ENCODE data around the gene ATP23. TPM values are rescaled to one million over a fixed set of nuclear protein-coding genes. Genes with fewer than 3 reads are reported as not detected.

Gene ATP23
- total and polyA plus RNA-seq, 10 of the 15 experiments (the other 5 are each of a cell fraction or from before 2014, with no cell fraction given) = 1.6 to 28.1 (median 15.1) TPM

- TF ChIP-seq BCLAF1 (IDR thresholded peaks at IDR 0.05) = no peak
- no peak for TF ChIP-seq POLR2A (IDR thresholded peaks at IDR 0.05; ENCODE audit: low read depth, low read length)
- TF ChIP-seq SPI1 (IDR thresholded peaks at IDR 0.05; ENCODE audit: borderline replicate concordance, insufficient read depth, low read depth, low read length) = no peak
- TF ChIP-seq EED (IDR thresholded peaks at IDR 0.05; ENCODE audit: low read depth) = no peak
- TF ChIP-seq, protein P1, sequence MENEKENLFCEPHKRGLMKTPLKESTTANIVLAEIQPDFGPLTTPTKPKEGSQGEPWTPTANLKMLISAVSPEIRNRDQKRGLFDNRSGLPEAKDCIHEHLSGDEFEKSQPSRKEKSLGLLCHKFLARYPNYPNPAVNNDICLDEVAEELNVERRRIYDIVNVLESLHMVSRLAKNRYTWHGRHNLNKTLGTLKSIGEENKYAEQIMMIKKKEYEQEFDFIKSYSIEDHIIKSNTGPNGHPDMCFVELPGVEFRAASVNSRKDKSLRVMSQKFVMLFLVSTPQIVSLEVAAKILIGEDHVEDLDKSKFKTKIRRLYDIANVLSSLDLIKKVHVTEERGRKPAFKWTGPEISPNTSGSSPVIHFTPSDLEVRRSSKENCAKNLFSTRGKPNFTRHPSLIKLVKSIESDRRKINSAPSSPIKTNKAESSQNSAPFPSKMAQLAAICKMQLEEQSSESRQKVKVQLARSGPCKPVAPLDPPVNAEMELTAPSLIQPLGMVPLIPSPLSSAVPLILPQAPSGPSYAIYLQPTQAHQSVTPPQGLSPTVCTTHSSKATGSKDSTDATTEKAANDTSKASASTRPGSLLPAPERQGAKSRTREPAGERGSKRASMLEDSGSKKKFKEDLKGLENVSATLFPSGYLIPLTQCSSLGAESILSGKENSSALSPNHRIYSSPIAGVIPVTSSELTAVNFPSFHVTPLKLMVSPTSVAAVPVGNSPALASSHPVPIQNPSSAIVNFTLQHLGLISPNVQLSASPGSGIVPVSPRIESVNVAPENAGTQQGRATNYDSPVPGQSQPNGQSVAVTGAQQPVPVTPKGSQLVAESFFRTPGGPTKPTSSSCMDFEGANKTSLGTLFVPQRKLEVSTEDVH (IDR thresholded peaks at IDR 0.05; ENCODE audit: low read depth, partially characterized antibody) = no peak
- TF ChIP-seq, protein P2, sequence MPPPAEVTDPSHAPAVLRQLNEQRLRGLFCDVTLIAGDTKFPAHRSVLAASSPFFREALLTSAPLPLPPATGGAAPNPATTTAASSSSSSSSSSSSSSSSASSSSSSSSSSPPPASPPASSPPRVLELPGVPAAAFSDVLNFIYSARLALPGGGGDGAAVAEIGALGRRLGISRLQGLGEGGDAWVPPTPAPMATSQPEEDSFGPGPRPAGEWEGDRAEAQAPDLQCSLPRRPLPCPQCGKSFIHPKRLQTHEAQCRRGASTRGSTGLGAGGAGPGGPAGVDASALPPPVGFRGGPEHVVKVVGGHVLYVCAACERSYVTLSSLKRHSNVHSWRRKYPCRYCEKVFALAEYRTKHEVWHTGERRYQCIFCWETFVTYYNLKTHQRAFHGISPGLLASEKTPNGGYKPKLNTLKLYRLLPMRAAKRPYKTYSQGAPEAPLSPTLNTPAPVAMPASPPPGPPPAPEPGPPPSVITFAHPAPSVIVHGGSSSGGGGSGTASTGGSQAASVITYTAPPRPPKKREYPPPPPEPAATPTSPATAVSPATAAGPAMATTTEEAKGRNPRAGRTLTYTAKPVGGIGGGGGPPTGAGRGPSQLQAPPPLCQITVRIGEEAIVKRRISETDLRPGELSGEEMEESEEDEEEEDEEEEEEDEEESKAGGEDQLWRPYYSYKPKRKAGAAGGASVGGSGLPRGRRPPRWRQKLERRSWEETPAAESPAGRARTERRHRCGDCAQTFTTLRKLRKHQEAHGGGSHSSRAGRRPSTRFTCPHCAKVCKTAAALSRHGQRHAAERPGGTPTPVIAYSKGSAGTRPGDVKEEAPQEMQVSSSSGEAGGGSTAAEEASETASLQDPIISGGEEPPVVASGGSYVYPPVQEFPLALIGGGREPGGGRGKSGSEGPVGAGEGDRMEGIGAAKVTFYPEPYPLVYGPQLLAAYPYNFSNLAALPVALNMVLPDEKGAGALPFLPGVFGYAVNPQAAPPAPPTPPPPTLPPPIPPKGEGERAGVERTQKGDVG (CRISPR knock-in tag; IDR thresholded peaks at IDR 0.05) = no peak
- no peak for TF ChIP-seq DPF2 (IDR thresholded peaks at IDR 0.05)
- no peak for TF ChIP-seq EZH2 (IDR thresholded peaks at IDR 0.05; ENCODE audit: borderline replicate concordance, control insufficient read depth, low read depth, low read length)
Measured at GRCh38 chr12:57918147-57918546, 23.2 kb upstream of the ATP23 start (continued).
